H9 (cell line): ENCODE results near the gene ZNF345. TPM values are rescaled to one million over a fixed set of nuclear protein-coding genes. Genes with fewer than 3 reads are reported as not detected.

Experiments
- DNase-seq: peaks from one replicate; pipeline ENCODE4 v3.0.0-alpha.2; 2017
- H2AFZ ChIP-seq: one replicate; pipeline ENCODE4 v1.6.1; 2013; ENCODE audit warnings: mild to moderate bottlenecking, low read length, control low read depth, moderate library complexity
- H2AK5ac ChIP-seq: 2 replicates; pipeline ENCODE4 v1.6.1; 2013; ENCODE audit warnings: low read length, control low read depth, mixed read lengths; ENCODE audit not compliant: insufficient read length
- H2BK120ac ChIP-seq: one replicate; pipeline ENCODE4 v1.6.1; 2013; ENCODE audit warnings: low read depth, mild to moderate bottlenecking, low read length, control low read depth, inconsistent platforms; ENCODE audit not compliant: poor library complexity, severe bottlenecking
- H2BK12ac ChIP-seq: 2 replicates; pipeline ENCODE4 v1.6.1; 2013; ENCODE audit warnings: low read length, control low read depth, mixed read lengths, low read depth; ENCODE audit not compliant: insufficient read length
- H2BK15ac ChIP-seq: 2 replicates; pipeline ENCODE4 v1.6.1; 2013; ENCODE audit warnings: low read depth, low read length, control low read depth
- H2BK20ac ChIP-seq: one replicate; pipeline ENCODE4 v1.6.1; 2013; ENCODE audit warnings: low read depth, mild to moderate bottlenecking, low read length, control low read depth, inconsistent platforms; ENCODE audit not compliant: poor library complexity, severe bottlenecking
- H2BK5ac ChIP-seq: 2 replicates; pipeline ENCODE4 v1.6.1; 2013; ENCODE audit warnings: low read length, control low read depth, mixed read lengths; ENCODE audit not compliant: insufficient read length
- H3K14ac ChIP-seq: 2 replicates; pipeline ENCODE4 v1.6.1; 2013; ENCODE audit warnings: low read length, control low read depth; ENCODE audit not compliant: insufficient read depth
- H3K18ac ChIP-seq: 2 replicates; pipeline ENCODE4 v1.6.1; 2013; ENCODE audit warnings: low read depth, mild to moderate bottlenecking, mixed read lengths, low read length, control low read depth; ENCODE audit not compliant: insufficient read length
- H3K23ac ChIP-seq: 2 replicates; pipeline ENCODE4 v1.6.1; 2013; ENCODE audit warnings: low read length, control low read depth, mixed read lengths, low read depth; ENCODE audit not compliant: insufficient read length
- H3K23me2 ChIP-seq: 2 replicates; pipeline ENCODE4 v1.6.1; 2013; ENCODE audit warnings: low read depth, mild to moderate bottlenecking, mixed read lengths, low read length, control low read depth; ENCODE audit not compliant: insufficient read length, poor library complexity, severe bottlenecking
- H3K27ac ChIP-seq: 2 replicates; pipeline ENCODE4 v1.5.1; 2013; ENCODE audit warnings: low read length, control low read depth, mixed read lengths, low read depth; ENCODE audit not compliant: insufficient read length
- H3K27me3 ChIP-seq: 2 replicates; pipeline ENCODE4 v1.6.1; 2013; ENCODE audit warnings: low read length, control low read depth, inconsistent platforms; ENCODE audit not compliant: insufficient read depth
- H3K4ac ChIP-seq: 2 replicates; pipeline ENCODE4 v1.6.1; 2013; ENCODE audit warnings: low read depth, mild to moderate bottlenecking, control low read depth, inconsistent platforms, low read length, moderate library complexity
- H3K4me1 ChIP-seq: 2 replicates; pipeline ENCODE4 v1.6.1; 2013; ENCODE audit warnings: low read length, control low read depth, inconsistent platforms; ENCODE audit not compliant: insufficient read depth
- H3K4me2 ChIP-seq: 2 replicates; pipeline ENCODE4 v1.6.1; 2013; ENCODE audit warnings: low read length, control low read depth, mixed read lengths; ENCODE audit not compliant: insufficient read length, insufficient read depth
- H3K56ac ChIP-seq: 2 replicates; pipeline ENCODE4 v1.6.1; 2013; ENCODE audit warnings: low read depth, mild to moderate bottlenecking, mixed read lengths, low read length, control low read depth; ENCODE audit not compliant: insufficient read length
- H3K79me1 ChIP-seq: 2 replicates; pipeline ENCODE4 v1.6.1; 2013; ENCODE audit warnings: low read depth, mild to moderate bottlenecking, moderate library complexity, low read length, control low read depth, inconsistent platforms; ENCODE audit not compliant: insufficient read depth, poor library complexity, severe bottlenecking
- H3K79me2 ChIP-seq: 2 replicates; pipeline ENCODE4 v1.6.1; 2013; ENCODE audit warnings: low read length, control low read depth, inconsistent platforms; ENCODE audit not compliant: insufficient read depth
- H3K9ac ChIP-seq: 2 replicates; pipeline ENCODE4 v1.6.1; 2013; ENCODE audit warnings: low read length, control low read depth, mixed read lengths; ENCODE audit not compliant: insufficient read length; ENCODE audit errors: extremely low read depth
- H3K9me3 ChIP-seq: one replicate; pipeline ENCODE4 v1.6.1; 2013; ENCODE audit warnings: low read depth, low read length, inconsistent platforms; ENCODE audit not compliant: control insufficient read depth
- H3T11ph ChIP-seq: one replicate; pipeline ENCODE4 v1.6.1; 2013; ENCODE audit warnings: mild to moderate bottlenecking, low read length, control low read depth, inconsistent platforms
- H4K20me1 ChIP-seq: one replicate; pipeline ENCODE4 v1.6.1; 2013; ENCODE audit not compliant: control insufficient read depth, insufficient read length, insufficient read depth
- H4K5ac ChIP-seq: 2 replicates; pipeline ENCODE4 v1.6.1; 2013; ENCODE audit warnings: low read depth, mild to moderate bottlenecking, mixed read lengths, low read length, control low read depth; ENCODE audit not compliant: insufficient read length
- H4K8ac ChIP-seq: replicated peaks from 2 replicates; pipeline ENCODE4 v1.6.1; 2013; ENCODE audit warnings: low read length, control low read depth, mixed read lengths, low read depth; ENCODE audit not compliant: insufficient read length
- H4K91ac ChIP-seq: 2 replicates; pipeline ENCODE4 v1.6.1; 2013; ENCODE audit warnings: low read depth, mild to moderate bottlenecking, moderate library complexity, mixed read lengths, low read length, control low read depth; ENCODE audit not compliant: insufficient read length
- H3K27ac Mint-ChIP-seq, 3 experiments: 2 replicates in 2 of 3; 3 replicates in 1 of 3; pipeline ENCODE4 v1.8.0; 2020 to 2021; ENCODE audit warnings: mixed read lengths in 3 of 3, mild to moderate bottlenecking in 1 of 3, moderate library complexity in 1 of 3
- H3K27me3 Mint-ChIP-seq: 2 replicates; pipeline ENCODE4 v1.8.0; 2021; ENCODE audit warnings: low read depth, mild to moderate bottlenecking, moderate library complexity, mixed read lengths
- H3K36me3 Mint-ChIP-seq, 3 experiments: 2 replicates in 2 of 3; 3 replicates in 1 of 3; pipeline ENCODE4 v1.8.0; 2020 to 2021; ENCODE audit warnings: low read depth in 3 of 3, mixed read lengths in 3 of 3; ENCODE audit not compliant: insufficient read depth in 1 of 3
- H3K4me1 Mint-ChIP-seq, 2 experiments: 2 replicates each; pipeline ENCODE4 v1.8.0; 2020; ENCODE audit warnings: mixed read lengths in 2 of 2
- H3K4me3 Mint-ChIP-seq, 2 experiments: 2 replicates in 1 of 2; 3 replicates in 1 of 2; pipeline ENCODE4 v1.8.0; 2020 to 2021; ENCODE audit warnings: mild to moderate bottlenecking in 2 of 2, mixed read lengths in 2 of 2, moderate library complexity in 1 of 2
- H3K9me3 Mint-ChIP-seq, 2 experiments: 2 replicates in 1 of 2; 3 replicates in 1 of 2; pipeline ENCODE4 v1.8.0; 2020; ENCODE audit warnings: mild to moderate bottlenecking in 2 of 2, mixed read lengths in 2 of 2, moderate library complexity in 1 of 2
- WGBS: extraction: QIAGEN DNeasy Blood & Tissue Kit; methylation state at CpG from one replicate; pipeline ENCODE4 v1.1.7; 2013; ENCODE audit warnings: missing lambda C conversion rate, low lambda C conversion rate, mixed read lengths; ENCODE audit not compliant: insufficient read length; ENCODE audit errors: extremely low coverage; 5-methylcytosine and 5-hydroxymethylcytosine counted together
- total RNA-seq: library from RNA; stranded (reverse); gene quantifications from 2 replicates; pipeline ENCODE4 v1.2.1, GENCODE V29; 2021
- TF ChIP-seq, protein P1 (sequence below): fragments of 200-600 bp; sonication (generic); conservative IDR thresholded peaks from 3 replicates; pipeline ENCODE4 v1.8.0; 2021; ENCODE audit warnings: antibody characterized with exemption, mild to moderate bottlenecking

The ZNF345 gene
- total RNA-seq, 1 experiment from 2014 or later, result 6.0 TPM

DNA sequence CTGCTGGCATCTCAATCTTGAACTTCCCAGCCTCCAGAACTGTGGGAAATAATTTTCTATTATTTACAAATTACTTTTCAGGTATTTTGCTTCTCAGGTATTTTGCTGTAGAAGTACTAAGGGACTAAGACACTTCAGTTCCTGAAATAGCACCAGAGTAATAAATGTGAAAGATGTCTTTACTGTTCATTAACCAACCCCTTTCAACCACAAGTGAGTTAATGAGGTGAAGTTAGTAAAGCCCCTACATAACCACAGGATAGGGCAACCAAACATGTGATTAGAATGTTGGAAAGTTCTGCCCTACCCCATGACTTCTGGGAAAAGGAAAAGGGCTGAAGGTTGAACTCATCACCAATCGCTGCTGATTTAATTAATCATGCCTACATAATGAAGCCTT, 2.7 kb upstream of the ZNF345 start:
- Histone ChIP-seq H2BK120ac (no peak overlapping the region), H3K4ac (no peak overlapping the region), H3K9me3 (no peaks in the 10 kb centered on the region), H3K27ac (no peak overlapping the region), H4K20me1 (no peaks in the 10 kb centered on the region), H3K27me3 (no peaks in the 10 kb centered on the region), H3K4me2 (no peak overlapping the region), H4K91ac (no peak overlapping the region), H3K56ac (no peak overlapping the region), H3K14ac (no peak overlapping the region), H2BK5ac (no peak overlapping the region), H2BK12ac (no peak overlapping the region), H2AK5ac (no peak overlapping the region), H3K18ac (no peak overlapping the region), H3K9ac (no peak overlapping the region), H3K4me1 (no peaks in the 10 kb centered on the region), H2AFZ (no peak overlapping the region), H4K5ac (no peak overlapping the region), H3K79me1 (peaks cover 3% of the 10 kb centered on the region), H3K79me2 (no peaks in the 10 kb centered on the region; the same call in 1 of the 2 replicates), H2BK20ac (no peak overlapping the region), H3T11ph (no peak overlapping the region), H3K23me2 (peaks cover 11% of the 10 kb centered on the region), H2BK15ac (no peak overlapping the region), H4K8ac (no peak overlapping the region), H3K23ac (no peak overlapping the region)
- H3K36me3 Mint-ChIP-seq, result peaks cover 23 to 41% (median 37%) of the 10 kb centered on the region in 3 experiments
- TF ChIP-seq, protein P1, sequence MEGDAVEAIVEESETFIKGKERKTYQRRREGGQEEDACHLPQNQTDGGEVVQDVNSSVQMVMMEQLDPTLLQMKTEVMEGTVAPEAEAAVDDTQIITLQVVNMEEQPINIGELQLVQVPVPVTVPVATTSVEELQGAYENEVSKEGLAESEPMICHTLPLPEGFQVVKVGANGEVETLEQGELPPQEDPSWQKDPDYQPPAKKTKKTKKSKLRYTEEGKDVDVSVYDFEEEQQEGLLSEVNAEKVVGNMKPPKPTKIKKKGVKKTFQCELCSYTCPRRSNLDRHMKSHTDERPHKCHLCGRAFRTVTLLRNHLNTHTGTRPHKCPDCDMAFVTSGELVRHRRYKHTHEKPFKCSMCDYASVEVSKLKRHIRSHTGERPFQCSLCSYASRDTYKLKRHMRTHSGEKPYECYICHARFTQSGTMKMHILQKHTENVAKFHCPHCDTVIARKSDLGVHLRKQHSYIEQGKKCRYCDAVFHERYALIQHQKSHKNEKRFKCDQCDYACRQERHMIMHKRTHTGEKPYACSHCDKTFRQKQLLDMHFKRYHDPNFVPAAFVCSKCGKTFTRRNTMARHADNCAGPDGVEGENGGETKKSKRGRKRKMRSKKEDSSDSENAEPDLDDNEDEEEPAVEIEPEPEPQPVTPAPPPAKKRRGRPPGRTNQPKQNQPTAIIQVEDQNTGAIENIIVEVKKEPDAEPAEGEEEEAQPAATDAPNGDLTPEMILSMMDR, result no peak
- H3K9me3 Mint-ChIP-seq, result peaks cover 0 to 34% of the 10 kb centered on the region in 2 experiments; a peak in 3 of 5 replicates
- no peaks in the 10 kb centered on the region for H3K27me3 Mint-ChIP-seq
- DNase-seq, result no peak
- H3K4me1 Mint-ChIP-seq, result peaks cover 2 to 3% of the 10 kb centered on the region in 2 experiments
- H3K27ac Mint-ChIP-seq, result no peak overlapping the region
- WGBS, result no CpG with 5 or more reads among the region's 1 CpG
- no peak overlapping the region for H3K4me3 Mint-ChIP-seq
